Astrocyte (in vitro differentiated cells and primary cell): ENCODE results near the gene PKDCC.

Experiments
- EZH2 ChIP-seq: IDR thresholded peaks from 2 replicates; pipeline ENCODE4 v1.6.1; 2012; ENCODE audit warnings: mild to moderate bottlenecking, low read length, inconsistent platforms; ENCODE audit not compliant: insufficient read depth
- TF ChIP-seq, protein P1 (sequence below): IDR thresholded peaks from 2 replicates; pipeline ENCODE4 v1.5.1; 2011; ENCODE audit warnings: low read depth, mild to moderate bottlenecking, inconsistent platforms, low read length, moderate library complexity; ENCODE audit not compliant: insufficient read depth

DNA sequence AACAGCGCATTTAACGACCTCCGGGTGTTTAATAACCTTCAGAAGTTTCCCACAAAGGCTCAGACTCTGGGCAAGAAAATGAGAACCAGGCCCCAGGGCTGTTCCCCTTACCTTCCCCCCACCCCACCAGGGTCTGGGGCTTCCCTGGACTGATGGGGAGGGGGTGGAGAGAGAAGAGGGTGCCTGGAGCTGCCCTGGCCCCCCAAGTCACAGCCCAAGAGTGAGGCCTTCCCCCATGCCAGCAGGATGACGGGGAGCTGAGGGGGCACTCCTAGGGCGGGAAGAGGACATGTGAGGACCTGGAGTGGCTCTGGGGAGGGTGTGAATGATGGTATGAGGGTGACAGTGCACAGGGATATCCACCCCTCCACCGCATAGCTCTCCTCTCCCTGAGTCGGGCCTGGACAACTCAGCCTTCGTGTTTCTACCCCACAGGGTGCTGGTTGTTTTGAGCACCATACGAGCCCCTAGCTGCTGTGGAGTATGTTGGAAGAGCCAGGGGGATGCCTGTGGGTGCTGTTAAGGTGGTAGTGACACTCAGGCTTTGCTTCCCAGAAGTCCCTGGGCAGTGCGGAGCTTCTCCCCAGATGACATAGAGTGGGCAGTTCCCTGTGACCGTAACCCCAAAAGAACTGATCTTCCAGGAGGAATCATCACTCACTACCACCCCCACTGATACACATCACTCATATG lies 3.9 kb downstream of the PKDCC start:
- TF ChIP-seq, protein P1, sequence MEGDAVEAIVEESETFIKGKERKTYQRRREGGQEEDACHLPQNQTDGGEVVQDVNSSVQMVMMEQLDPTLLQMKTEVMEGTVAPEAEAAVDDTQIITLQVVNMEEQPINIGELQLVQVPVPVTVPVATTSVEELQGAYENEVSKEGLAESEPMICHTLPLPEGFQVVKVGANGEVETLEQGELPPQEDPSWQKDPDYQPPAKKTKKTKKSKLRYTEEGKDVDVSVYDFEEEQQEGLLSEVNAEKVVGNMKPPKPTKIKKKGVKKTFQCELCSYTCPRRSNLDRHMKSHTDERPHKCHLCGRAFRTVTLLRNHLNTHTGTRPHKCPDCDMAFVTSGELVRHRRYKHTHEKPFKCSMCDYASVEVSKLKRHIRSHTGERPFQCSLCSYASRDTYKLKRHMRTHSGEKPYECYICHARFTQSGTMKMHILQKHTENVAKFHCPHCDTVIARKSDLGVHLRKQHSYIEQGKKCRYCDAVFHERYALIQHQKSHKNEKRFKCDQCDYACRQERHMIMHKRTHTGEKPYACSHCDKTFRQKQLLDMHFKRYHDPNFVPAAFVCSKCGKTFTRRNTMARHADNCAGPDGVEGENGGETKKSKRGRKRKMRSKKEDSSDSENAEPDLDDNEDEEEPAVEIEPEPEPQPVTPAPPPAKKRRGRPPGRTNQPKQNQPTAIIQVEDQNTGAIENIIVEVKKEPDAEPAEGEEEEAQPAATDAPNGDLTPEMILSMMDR = no peak
- TF ChIP-seq EZH2 = no peak
